Inferior parietal cortex (tissue), 1 donor: ENCODE measurements around the gene TFF3.
"Not testable (repeated sequence)": the region's sequence is repeated elsewhere in the genome, so short reads cannot be mapped to it uniquely, and the experiment has no call there.

ENCODE experiments used
- DNase-seq: peaks from one replicate; pipeline ENCODE4 v3.0.0-alpha.2; 2016; ENCODE audit errors: extremely low spot score

The TFF3 gene

DNA sequence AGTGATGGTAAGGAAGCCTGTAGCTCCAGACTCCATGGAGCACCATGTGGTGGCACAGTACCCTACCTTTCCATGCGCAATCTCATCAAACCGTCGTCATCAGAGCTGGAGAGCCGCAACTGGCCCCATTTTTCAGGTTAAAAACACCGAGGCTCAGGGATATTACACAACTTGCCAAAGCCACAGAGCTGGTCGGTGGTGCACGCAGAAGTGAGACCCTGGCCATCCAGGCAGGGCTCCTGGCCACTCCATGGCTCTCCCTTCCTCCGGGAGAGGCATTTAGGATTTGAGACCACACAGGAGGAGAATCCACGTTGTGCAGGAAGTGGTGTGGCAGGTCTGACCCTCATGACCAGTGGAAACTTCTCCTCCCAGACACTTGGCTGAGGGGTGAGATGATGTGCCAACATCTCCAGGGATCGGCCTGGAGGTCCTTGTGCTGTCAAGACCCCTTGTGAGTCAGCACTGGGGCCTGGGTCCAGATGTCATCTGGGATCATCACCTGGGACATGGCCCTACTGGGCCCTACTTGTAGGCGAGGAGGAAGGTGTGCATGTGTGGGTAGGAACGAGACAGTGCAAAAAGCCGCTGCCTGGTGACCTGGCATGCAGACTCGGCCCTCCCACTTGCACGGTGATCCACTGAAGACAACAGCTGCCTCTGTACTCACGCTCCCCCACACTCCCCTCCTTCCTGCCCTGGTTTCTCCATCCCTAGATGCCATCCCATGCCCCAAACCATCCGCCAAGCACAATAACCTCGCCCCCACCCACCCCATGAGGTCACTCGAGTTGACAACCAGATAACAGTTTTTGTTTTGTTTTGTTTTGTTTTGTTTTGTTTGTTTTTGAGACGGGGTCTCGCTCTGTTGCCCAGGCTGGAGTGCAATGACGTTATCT, 10.4 kb downstream of the TFF3 start:
- no peak for DNase-seq

DNA sequence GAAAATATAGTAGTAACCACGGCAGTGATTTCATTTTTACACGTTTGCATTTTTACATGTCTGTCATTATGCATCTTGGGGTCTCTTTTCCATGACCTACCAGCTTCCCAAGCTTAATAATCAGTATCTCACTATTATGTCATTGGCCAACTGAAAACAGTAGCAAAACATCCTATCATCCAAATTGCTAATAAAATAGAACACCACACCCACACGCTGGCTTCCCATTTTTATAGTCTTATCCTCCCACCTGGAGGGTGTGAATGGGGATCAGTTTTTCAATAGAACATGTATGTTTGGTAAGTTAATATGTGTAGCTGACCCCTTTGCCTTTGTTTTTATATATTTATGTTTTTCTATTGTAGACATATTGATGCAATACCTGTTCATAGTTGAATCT, 11.8 kb downstream of the TFF3 start:
- no peak for DNase-seq

GRCh38 chr21:42302794-42303193, 12.4 kb downstream of the TFF3 start:
- DNase-seq: no peak

DNA sequence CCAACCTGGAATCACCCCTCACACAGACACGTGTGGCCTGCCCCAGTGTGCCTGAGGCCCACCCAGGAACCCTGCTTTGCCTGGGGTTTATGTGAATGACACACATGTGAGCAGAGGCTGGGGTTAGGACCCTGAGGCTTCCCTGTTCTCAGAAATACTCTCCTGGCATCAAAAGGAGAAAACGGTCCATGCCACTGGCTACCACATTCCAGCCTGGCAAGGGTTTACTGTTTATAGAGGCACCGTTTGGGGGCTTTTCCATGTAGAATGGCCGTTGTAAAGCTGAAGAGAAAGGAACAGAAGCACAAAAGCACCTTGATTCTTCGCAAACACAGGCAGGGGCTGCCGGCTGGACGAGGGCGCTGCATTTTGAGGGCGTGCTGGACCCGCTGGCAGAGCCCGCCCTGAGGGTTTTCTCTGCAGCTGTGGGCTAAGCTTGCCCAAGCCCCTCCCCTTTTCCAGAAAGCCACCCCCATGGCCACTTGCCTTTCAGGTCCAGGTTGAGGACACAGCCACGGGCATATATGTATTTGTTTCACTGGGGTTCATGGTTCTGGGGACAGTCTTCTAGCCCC, 13.0 kb downstream of the TFF3 start:
- no peak for DNase-seq

- DNase-seq: no peak
These were observed 13.7 kb downstream of the TFF3 start for GRCh38 chr21:42301371-42302075.

- no peak for DNase-seq
These were observed 14.3 kb downstream of the TFF3 start for GRCh38 chr21:42300956-42301355.

DNA sequence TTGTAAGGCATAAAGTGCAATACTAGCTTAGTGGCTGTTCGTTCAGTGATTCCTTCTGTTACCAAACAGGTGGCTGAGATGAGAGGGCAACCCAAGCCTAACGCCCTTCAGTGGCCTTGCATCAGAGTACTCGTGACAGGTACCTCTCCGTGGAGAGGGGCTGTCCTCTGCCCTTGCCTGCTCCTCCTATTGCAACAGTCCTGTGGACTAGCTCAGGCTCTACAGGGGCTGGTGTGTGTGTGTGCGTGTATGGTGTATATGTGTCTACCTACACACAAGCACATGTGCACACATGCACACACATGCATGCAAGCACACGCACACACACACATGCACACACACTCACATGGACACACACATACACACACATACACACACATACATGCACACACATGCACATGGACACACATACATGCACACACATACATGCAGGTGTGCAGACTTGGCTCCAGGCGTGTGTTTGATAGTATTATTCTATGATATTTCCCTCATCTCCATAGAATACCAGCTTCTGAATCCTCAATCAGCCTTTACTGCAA, 15.1 kb downstream of the TFF3 start:
- DNase-seq: no peak

- DNase-seq: peak; percentile 24
These were observed 15.7 kb downstream of the TFF3 start for GRCh38 chr21:42299324-42300044.

DNA sequence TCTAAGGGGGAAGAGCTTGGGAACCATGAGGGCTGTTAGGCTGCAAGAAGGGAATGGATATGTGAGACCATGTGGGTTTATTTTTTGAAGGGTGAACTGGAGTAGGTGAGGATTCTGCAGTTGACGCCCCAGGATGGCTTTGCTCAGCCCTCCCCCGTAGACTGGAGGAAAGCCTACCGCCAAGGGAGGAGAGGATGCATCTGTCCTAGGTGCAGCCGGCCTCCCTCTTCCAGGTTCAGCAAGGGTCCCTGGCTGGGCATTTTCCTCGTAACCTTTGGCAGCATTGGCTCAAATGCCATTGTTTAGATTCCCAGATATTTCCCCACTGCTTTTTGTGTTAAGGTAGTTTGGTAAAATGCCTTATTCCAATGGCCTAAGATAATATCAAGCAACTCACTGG, 16.6 kb downstream of the TFF3 start:
- no peak for DNase-seq

DNA sequence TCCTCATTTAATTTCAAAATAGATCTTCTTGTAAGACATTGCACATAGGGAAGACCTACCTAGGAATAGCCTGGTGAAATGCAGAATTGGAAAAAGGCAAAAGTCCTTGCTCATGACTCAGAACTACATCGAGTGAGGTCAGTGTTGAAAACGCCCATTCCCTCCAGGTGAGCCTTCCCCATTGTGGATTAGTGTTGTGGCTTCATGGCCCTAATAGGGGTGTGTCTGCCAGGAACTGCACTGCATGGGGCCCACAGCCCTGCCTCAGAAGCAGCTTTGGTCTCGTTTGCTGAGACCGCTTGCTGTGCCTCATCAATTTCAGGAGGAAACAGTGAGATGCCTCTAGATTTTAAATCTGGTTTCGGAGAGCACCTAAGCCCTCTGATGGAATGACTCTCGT, 17.0 kb downstream of the TFF3 start:
- no peak for DNase-seq

GRCh38 chr21:42297377-42297776, 17.8 kb downstream of the TFF3 start:
- no peak for DNase-seq

GRCh38 chr21:42296501-42296900, 18.7 kb downstream of the TFF3 start:
- DNase-seq: no peak

DNA sequence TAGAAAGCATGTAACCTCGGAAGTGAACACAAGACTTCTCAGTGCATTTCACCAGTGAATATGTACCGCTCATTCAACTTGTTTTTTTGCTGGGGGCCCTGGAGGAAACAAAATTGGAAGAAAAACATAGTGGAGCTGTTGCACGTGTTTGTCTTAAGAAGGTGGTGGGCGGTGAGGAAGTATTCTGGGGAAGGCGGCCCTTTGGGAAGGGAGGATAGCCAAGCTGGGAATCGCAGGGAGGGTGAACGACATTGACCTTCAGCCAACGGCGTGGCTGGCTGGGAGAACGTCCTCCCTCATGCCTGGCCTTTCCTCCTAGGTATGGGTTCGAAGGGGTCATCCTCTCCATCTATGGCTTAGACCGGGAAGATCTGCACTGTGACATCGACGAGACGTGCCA, 19.4 kb downstream of the TFF3 start:
- DNase-seq: no peak

DNA sequence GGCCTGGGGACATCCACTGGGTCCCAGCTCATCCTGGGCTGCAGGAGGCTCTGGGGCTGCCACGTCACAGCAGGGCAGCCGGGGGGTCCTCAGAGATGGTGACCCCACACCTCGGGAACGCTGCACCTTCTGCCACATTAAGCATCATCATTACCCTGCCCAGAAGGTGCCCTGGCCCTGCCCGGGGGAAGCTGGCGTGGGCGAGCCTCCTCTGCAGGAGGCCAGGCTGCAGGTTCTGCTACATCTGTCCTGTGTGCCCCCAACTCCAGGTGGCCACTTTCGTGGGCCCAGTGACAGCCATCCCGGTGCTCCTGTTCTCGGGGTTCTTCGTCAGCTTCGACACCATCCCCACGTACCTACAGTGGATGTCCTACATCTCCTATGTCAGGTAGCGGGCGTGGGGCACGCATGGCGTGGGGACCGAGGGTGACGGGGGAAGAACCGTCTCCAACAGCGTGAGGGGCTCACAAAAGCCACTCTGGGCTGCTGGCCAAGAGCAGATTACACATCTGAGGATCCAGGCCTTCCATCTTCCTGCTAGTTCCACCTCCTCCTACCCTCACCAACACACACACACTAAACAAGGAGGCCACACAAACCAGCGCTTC, 20.8 kb downstream of the TFF3 start:
- DNase-seq: no peak

GRCh38 chr21:42293649-42294272, 21.4 kb downstream of the TFF3 start:
- no peak for DNase-seq

GRCh38 chr21:42292563-42293142, 22.6 kb downstream of the TFF3 start:
- not testable (repeated sequence) for DNase-seq

- no peak for DNase-seq
These were observed 23.3 kb downstream of the TFF3 start for GRCh38 chr21:42291751-42292562.

DNA sequence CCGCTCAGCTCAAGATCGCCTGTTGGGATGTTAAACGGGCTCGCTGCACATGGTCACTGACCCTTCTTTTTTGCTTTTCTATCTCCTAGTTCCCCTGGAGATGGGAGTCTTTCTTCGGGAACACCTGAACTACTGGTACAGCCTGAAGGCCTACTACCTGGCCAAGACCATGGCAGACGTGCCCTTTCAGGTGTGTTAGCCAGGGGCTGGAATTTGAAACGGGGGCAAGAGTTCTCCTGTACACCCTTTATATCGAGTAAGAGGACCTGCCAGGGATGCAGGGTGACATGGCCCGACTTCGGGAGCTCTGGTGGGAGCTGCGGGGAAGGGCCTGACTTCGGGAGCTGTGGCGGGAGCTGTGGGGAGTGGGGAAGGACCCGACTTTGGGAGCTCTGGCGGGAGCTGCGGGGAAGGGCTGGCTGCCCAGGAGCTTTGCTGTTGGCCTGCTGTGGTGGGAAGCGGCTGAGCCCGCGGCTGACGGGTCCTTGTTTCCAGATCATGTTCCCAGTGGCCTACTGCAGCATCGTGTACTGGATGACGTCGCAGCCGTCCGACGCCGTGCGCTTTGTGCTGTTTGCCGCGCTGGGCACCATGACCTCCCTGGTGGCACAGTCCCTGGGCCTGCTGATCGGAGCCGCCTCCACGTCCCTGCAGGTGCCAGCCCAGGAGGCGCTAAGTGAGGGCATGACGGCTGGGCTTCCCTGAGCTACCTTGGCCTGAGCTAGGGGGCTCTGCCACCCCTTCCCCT, 24.0 kb downstream of the TFF3 start:
- no peak for DNase-seq

GRCh38 chr21:42290505-42290904, 24.7 kb downstream of the TFF3 start:
- no peak for DNase-seq
